GM18517 (cell line): Measurements from ENCODE around the gene GALNT9.

Source experiments
- ATAC-seq: cut with Tn5 transposase; IDR thresholded peaks from one replicate; pipeline ENCODE4 v1.9.1; 2021; ENCODE audit warnings: mild to moderate bottlenecking, moderate library complexity; ENCODE audit not compliant: unreplicated experiment

The GALNT9 gene

DNA sequence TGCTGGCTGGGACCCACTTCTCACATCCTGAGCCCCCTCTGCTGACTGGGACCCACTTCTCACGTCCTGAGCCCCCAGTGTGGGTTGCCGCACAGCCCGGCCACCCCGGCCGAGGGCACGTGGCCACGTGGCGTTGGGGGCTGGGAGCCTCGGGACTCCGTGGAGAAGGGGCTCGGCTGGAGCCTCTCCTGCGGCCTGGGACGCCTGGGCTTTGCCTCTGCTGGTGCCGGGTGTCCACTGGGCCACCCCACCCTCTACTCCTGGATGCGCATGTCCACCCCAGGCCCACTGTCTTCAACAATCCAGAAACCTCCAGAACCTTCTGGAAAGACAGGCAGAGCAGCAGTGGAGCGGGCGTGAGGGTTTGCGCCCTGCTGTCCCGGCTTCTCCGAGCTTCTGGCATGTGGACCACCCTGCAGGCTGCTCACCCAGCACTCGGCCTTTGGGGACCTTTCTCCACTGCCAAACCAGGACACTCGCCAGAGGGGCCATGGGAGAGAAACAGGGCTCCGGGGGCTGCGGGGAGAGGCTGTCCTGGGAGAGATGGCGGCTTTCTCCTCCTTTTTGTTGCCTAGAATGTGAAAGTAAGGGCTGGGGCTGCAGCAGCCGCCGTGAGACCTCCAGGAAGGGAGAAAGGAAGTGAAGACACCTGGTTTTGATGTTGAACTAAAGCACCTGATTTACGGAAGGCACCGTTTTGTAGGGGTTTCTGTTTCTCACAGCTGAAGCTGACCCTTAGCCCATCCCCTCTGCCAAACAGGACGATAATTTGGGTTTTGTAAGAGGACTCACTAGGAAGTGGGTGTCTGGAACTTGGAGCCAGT, 155.2 kb downstream of the GALNT9 start:
- no peak for ATAC-seq

DNA sequence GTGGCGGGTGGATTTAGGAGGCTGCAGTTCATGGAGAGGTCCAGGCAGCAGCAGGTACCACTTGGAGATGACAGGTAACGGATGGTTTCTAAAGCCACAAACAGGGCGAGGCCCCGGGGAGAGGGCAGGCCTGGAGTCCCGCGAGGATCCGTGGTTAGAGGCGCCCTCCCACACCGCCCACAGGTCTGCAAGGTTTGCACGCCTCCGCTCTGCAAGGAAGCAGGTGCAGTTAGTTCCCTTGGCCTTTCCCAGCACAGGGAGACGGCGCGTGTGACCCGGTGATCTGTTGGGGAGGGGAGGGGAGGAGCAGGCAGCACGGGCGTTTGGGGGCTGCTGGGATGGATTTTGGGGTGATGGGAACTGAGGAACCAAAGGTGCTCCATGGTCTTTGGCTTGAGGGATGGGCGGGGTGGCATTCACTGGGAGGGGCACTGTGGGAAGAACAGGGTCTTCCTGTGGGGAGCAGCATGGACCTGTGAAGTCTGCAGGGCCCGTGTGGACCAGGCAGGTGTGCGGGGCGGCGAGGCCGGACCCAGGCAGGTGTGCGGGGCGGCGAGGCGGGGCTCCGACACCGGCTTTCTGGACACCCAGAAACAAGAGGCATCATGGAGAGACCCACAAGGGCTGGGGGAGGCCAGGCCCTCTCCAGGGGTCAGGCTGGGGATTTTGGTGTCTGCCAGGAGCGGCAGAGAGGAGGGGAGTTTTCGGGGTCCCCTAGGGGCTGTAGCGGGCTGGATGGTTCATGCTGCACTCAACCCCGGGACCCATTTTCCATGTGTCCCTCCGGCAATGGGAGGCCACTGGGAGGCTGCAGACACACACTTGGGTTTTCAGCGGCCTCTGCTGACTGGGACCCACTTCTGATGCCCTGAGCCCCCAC, 156.0 kb downstream of the GALNT9 start:
- no peak for ATAC-seq

DNA sequence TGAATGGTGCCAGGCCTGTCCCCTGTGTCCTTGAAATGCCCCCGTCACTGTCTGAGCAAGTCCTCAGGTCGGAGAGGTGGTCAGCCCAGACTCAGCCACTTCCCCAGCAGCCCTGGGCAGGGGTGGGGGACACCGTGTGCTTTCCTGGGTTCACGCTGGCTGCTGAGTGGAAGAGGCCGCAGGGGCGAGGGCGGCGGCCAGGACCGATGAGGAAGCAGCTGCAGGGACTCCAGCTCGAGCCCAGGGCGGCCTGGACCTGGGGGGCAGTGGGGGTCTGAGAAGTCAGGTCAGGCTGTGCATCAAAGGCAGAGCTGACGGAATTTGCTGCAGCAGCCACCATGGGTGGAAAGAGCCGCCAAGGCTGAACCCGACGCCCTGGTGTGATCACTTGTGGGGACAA, 156.8 kb downstream of the GALNT9 start:
- ATAC-seq = no peak

DNA sequence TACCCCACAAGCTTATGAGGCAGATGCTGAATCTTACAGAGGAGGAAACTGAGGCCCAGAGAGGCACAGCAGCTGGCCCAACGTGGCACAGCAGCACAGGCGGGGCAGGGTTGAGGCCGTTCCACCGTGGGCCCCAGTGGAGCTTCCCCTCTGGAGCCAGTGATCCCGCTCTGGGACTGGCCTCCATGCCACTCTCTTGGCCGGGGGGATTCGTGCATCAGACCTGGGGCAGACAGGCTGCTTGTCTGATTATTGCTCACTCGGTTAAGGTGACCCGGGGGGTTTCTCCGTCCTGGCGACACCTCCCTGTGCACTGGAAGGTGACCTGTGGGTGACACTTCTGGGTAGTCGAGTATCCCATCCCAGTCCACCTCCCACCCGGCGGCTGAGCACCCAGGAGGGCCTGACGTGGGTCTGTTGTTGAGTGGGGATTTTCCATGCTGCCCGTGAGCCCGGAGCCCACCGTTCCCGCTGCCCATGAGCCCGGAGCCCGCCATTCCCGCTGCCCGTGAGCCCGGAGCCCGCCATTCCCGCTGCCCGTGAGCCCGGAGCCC, 157.3 kb downstream of the GALNT9 start:
- ATAC-seq = no peak

DNA sequence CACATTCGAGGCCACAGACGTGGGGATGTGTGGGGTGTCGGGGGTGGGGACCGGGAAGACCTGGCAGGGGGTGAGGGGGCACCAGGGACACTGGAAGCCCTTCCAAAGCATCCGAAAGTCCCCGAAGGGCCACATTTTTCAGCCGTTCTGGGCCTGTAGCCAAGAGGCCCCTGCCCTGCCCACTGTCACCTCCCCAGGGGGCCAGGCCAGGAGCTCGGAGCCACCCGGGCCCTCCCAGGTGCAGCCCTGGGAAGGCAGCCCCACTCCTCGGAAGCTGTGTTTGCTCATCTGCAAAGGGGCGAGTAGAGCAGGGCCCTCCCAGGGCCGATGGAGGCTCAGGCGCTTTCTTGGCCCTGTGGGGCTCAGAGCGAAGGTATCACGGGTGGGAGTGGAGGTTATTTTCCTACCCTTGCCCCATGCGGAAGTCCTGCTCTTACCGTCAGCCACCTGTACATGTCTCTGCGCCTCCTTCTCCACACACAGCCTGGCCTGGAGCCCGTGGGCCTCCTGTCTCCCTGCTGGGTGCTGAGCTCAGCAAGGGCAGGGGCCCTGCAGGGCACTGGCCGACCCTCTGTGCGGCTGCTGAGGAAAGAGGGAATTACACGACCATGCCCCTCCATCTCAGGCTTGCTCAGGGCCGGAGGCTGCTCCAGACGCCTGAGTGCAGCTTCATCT, 158.0 kb downstream of the GALNT9 start:
- no peak for ATAC-seq

DNA sequence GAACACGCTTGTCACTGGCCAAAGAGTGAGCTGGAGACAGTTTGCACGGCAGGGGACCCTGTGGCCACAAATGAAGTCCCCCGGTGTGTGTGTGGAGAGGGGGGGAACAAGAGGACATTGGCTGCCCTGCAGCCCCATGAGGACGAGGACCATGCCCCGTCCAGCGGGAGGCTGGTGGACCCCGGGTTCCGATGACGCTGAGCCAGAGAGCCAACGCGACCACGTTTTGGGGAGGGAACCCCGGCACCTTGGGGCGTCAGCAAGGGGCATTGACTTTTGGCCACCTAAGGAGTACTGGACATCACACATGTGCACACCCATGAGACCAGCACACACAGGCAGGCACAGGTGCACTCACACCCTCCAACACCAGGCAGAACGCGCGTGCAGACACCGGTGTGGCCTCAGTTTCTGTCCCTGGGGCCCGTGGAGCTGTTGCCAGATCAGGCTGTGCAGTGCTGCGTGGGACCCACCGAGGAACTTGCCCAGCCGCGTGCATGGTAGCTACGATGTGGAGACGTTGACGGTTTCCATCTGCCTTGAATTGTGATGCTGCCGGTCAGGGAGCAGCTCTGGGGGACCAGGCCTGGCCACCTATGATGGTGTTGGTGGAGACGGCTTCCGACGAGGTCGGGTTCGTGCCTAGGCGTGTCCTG, 158.6 kb downstream of the GALNT9 start:
- ATAC-seq = no peak

DNA sequence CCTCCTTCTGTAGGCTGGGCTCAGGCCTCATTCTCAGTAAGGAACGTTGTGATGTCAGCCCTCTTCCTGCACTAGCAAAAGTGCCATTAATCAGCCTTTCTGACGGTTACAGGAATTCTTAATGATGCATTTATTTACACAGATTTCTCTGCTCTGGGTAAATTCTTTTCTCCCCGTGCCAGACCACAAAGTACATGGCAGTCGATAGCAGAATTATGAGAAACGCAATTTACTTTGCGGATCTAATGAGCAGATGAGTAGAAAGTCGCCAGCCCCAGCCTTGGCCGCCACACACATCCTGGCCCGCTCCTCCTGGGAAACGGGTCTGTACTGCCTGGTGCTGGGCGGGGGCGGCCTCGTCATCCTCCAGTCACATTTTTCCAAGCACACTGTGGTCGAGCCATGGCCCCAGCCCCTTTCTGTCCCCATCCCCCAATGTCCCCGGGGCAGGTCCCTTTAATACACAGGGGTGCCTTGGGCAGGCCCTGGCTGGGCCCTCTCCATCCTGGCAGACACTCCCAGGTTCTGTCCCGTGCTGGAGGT, 159.2 kb downstream of the GALNT9 start:
- no peak for ATAC-seq

DNA sequence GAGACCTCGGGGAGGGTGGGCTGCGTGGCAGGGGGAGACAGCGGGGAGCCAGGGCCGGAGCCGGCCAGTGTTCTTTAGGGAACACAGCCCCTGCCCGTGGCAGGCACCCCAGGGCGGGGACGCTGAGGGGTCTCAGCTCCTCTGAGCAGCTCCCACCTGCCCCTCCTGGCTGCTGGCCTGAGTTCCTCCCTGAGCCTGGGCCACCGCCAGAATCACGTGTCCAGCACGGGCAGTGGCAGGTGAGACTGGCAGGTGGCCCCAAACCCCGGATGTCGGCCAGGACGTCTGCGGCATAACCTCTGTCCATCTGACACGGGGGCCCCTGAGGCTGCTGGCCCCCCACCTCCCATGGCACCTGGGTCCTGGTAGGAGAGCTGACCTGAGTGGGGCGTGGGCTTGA, 160.0 kb downstream of the GALNT9 start:
- no peak for ATAC-seq

DNA sequence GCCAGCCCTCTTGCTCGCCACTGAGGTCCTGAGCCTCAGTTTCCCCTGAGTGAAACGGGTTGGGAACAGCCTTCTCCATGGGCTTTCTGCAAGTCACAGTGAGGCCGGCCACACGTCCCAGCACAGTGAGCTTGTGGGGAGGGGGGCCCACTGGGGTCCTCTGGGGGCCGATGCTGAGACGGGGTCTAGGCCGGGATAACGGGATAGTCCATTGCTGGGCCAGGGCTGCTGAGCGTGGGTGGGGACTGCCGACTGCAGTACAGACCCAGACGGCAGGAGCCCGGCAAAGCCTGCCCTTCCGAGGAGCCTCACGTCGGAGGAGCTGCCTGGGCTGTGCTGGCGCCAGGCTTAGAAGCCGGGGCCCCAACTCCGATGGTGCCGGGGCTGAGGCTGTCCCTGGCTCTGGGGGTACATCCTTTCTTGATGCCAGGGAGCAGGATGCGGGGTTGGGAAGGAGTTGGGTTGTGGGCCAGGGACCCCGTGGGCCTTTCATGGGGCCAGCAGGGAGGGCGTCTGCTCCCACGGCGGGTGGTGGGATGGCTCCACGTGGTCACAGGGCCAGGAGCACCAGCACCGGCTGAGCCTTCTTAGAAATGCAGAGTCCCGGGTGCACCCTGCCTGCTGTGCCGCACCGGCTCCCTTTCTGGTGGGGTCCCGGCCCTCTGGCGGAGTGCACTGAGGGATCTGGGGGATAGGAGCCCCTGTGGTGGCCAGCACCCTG, 160.9 kb downstream of the GALNT9 start:
- no peak for ATAC-seq

DNA sequence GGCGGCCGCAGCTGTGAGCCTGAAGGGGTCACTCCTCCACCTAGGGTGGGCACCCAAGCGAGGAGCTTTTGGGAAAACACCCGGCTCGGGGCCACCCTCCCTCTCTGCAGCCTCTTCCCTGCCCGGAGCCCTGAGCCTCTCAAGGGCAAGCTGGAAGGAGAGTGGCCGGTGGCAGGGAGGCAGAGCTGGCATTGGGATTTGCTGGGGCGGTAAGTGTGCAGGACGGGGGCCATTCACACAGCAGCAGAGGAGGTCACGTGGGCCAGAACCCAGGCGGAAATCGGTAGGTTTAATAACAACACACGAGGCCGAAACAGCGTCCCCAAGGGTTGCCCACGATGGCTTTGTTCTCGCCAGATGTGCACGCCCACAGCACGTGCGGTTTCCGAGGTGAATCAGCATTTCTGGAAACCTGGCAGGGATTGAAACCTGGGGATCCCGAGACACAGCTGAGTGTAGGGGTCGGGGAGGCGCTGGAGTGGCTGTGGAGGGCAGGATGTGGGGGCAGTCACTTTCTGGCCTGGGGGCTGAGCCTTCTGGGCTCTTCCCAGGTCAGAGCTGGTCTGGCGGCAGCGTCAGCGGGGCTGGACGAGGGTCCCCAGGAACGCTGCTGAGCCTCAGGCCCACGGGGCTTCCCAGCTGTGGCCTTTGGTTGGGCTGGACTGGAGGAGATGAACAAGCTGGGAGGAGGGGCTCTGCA, 161.6 kb downstream of the GALNT9 start:
- no peak for ATAC-seq

DNA sequence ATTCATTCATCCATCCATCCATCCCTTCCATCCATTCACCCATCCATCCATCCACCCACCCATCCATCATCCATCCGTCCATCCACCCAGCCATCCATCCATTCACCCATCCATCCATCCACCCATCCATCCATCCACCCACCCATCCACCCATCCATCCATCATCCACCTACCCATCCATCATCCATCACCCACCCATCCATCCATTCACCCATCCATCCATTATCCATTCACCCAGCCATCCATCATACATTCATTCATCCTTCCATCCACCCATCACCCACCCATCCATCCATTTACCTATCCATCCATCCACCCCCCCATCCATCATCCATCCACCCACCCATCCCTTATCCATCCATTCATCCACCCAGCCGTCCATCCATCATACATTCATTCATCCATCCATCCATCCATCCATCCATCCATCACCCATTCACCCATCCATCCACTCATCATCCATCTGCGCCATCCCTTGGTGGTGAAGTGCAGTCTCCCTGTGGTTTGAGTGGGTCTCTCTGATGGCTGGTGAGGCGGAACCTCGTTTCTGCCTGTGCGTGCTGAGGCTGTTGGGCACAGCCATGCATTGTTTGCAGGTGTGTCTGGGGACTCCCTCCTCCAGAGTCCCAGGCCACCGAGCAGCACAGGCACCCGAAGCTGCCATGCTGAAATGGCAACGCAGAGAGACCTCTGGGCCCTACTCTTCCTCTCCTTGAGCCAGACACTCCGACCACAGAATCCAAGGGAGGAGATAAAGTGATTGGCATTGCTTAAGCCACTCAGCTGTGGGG, 162.4 kb downstream of the GALNT9 start:
- no peak for ATAC-seq

DNA sequence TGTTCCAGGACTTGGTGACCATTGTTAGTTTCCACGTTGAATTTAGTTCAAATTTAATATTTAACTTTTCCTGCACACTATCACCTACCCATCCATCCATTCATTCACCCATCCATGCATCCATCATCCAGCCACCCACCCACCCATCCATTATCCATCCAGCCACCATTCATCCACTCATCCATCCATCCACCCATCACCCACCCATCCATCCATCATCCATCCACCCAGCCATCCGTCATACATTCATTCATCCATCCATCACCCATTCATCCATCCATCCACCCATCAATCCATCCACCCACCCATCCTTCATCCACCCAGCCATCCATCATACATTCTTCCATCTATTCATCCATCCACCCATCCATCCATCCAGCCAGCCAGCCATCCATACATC, 163.3 kb downstream of the GALNT9 start:
- no peak for ATAC-seq

DNA sequence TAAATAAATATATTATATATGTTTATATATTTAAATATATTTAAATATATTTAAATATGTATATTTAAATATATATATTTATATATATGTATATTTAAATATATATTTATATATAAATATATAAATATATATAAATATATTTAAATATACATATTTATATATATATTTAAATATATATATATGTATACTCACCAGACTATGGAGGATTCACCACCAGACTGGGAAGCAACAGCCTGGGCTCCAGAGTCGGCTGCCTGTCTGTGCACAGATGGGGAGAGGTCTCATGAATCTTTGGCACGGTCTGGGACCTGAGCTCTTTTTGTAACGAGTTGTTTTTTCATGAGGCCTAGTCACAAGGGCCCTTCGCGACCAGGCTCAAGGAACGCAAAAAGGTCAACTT, 163.8 kb downstream of the GALNT9 start:
- no peak for ATAC-seq

DNA sequence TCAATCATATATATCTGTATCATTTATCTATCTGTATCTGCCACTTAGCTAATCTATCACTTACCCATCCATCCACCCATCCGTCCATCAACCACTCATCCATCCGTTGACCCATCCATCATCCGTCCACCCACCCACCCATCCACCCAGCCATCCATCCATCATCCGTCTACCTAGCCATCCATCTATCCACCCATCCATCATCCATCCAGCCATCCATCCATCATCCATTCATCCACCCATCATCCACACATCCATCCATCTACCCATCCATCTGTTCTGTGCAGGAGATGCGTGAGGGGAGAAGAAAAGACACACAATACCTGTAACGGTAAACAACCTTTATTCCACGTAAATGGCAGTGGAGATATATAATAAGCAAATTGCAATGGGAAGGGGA, 165.0 kb downstream of the GALNT9 start:
- no peak for ATAC-seq

DNA sequence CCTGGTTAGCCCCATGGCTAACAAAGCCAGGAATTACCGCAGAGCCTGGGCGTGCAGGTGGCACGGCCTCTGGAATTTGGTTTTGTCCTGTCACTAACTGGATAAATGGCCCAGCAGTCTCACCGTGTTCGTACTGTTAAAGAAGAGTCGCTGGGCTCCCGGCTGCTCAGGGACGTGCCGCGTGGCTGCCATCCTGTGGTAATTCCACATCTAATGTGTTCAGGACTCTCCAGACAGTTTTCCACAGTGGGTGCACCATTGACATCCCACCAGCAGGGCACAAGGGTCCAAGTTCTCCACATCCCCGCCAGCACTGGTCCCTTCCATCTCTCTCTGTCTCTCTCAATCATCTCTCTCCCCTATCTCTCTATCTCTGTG, 165.5 kb downstream of the GALNT9 start:
- no peak for ATAC-seq

DNA sequence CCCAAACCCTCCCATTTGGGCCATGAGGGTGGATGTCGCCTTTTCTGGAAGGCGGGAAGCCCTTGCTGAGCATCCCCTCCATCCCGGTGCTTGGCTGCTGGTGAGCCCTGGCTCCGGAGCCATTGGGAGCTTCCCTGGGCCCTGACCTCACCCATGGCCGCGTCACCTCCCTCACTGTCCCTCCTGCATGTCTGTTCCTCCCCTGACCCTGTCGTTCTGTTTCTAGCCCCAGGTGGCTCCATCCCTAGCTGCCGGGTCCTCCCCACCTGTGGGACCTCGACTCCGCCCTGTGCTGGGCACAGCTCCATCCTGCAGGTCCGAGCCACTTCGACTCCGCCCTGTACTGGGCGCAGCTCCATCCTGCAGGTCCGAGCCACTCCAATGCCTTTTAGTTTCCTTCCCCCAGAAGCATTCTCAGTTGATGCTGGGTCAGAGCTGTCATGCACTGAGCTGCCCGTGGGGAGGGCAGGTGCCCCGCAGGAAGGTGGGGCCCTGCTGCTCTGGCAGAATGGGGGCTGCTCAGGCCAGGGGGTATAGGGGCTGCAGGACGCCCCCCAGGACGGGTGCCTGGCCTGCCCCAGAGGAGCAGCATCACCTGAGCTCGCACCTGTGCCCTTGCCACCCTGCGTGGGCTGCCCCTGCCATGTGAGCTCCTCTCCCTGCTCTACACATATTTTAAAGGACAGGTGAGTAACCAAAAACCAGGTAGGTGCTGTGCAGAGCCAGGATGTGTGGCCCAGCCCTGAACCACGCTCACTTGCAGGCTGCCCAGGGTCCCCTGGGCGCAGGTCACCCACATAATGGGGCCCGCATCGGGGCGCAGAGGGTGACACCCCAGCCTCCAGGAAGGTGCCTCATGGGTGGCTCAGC, 166.1 kb downstream of the GALNT9 start:
- no peak for ATAC-seq

DNA sequence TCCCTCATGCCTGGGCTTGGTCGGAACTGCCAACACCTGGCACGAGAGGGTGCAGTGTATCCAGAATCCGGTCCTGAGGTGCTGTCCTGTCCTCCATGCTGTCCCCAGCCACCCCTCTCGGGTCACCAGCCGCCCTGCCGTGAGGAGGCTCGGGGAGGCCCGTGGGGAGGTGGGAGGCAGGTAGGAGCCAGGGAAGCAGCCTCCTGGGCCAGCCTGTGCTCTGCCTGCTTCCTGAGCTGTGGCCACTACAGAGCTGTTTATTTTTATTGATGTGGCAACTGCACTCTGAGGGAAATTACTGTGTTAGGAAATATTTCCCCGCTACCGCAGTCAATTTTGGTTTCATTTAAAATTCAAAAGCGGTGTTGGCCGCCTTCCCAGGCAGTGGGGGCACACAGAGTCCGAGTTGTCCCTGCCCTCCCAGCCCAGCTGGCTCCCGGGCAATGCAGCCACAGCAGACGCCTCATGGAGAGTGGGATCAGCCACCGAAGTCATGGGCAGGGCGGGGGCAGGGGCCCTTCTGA, 166.8 kb downstream of the GALNT9 start:
- ATAC-seq = no peak
